HEK293 (cell line): Measurements from ENCODE around the gene CHD5.

ENCODE experiments used
- KLF10 ChIP-seq: fragments of 450-650 bp; IDR thresholded peaks from 2 replicates; pipeline ENCODE4 v1.5.1; 2018; ENCODE audit warnings: missing biosample characterization, mild to moderate bottlenecking, missing genetic modification characterization
- OSR2 ChIP-seq: fragments of 450-650 bp; formaldehyde crosslinking; IDR thresholded peaks from 2 replicates; pipeline ENCODE4 v1.5.1; 2016; ENCODE audit warnings: missing biosample characterization, missing genetic modification characterization
- ZNF394 ChIP-seq: fragments of 450-650 bp; formaldehyde crosslinking; IDR thresholded peaks from 2 replicates; pipeline ENCODE4 v1.5.1; 2016; ENCODE audit warnings: missing biosample characterization, missing genetic modification characterization, mild to moderate bottlenecking, moderate library complexity, borderline replicate concordance
- ZNF626 ChIP-seq: fragments of 450-650 bp; sonication (Bioruptor Pico); formaldehyde crosslinking; IDR thresholded peaks from 2 replicates; pipeline ENCODE4 v1.5.1; 2018; ENCODE audit warnings: missing biosample characterization, missing genetic modification characterization, inconsistent platforms
- ZNF747 ChIP-seq: fragments of 450-650 bp; formaldehyde crosslinking; IDR thresholded peaks from 2 replicates; pipeline ENCODE4 v1.5.1; 2016; ENCODE audit warnings: missing biosample characterization, missing genetic modification characterization
- TF ChIP-seq, protein P1 (sequence below): fragments of 450-650 bp; formaldehyde crosslinking; IDR thresholded peaks from 2 replicates; pipeline ENCODE4 v1.5.1; 2016; ENCODE audit warnings: missing biosample characterization, missing genetic modification characterization
- TF ChIP-seq, protein P2 (sequence below): fragments of 450-650 bp; formaldehyde crosslinking; IDR thresholded peaks from 2 replicates; pipeline ENCODE4 v1.5.1; 2016; ENCODE audit warnings: missing biosample characterization, missing genetic modification characterization
- TF ChIP-seq, protein P3 (sequence below): sonication (generic); formaldehyde crosslinking; IDR thresholded peaks from 2 replicates; pipeline ENCODE4 v1.8.1; 2022; ENCODE audit warnings: mild to moderate bottlenecking, moderate library complexity, missing genetic modification reagents

DNA sequence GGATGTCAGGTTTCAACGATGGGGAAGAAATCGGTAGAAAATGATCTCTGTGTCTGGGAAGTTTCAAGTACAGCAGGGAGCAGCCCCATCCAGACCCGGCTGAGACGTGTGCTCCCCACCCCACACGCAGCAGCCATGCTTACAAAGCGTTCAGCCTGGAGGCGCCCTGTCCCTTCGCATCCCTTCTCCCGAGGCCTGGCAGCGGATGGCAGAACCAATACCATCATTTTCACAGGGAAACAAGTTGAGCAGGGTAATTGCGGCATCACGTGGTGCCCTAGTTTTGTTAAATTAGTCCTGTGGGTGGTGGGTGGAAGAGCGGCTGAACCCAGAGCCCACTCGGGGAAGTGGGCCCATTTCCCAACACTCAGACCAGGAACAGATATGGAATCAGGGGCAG, 110.5 kb downstream of the CHD5 start:
- TF ChIP-seq ZNF626 (tag by site-specific recombination), result no peak
- TF ChIP-seq, protein P1, sequence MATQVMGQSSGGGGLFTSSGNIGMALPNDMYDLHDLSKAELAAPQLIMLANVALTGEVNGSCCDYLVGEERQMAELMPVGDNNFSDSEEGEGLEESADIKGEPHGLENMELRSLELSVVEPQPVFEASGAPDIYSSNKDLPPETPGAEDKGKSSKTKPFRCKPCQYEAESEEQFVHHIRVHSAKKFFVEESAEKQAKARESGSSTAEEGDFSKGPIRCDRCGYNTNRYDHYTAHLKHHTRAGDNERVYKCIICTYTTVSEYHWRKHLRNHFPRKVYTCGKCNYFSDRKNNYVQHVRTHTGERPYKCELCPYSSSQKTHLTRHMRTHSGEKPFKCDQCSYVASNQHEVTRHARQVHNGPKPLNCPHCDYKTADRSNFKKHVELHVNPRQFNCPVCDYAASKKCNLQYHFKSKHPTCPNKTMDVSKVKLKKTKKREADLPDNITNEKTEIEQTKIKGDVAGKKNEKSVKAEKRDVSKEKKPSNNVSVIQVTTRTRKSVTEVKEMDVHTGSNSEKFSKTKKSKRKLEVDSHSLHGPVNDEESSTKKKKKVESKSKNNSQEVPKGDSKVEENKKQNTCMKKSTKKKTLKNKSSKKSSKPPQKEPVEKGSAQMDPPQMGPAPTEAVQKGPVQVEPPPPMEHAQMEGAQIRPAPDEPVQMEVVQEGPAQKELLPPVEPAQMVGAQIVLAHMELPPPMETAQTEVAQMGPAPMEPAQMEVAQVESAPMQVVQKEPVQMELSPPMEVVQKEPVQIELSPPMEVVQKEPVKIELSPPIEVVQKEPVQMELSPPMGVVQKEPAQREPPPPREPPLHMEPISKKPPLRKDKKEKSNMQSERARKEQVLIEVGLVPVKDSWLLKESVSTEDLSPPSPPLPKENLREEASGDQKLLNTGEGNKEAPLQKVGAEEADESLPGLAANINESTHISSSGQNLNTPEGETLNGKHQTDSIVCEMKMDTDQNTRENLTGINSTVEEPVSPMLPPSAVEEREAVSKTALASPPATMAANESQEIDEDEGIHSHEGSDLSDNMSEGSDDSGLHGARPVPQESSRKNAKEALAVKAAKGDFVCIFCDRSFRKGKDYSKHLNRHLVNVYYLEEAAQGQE, result no peak
- TF ChIP-seq OSR2 (tag by site-specific recombination), result no peak
- no peak for TF ChIP-seq KLF10 (tag by site-specific recombination)
- TF ChIP-seq, protein P2, sequence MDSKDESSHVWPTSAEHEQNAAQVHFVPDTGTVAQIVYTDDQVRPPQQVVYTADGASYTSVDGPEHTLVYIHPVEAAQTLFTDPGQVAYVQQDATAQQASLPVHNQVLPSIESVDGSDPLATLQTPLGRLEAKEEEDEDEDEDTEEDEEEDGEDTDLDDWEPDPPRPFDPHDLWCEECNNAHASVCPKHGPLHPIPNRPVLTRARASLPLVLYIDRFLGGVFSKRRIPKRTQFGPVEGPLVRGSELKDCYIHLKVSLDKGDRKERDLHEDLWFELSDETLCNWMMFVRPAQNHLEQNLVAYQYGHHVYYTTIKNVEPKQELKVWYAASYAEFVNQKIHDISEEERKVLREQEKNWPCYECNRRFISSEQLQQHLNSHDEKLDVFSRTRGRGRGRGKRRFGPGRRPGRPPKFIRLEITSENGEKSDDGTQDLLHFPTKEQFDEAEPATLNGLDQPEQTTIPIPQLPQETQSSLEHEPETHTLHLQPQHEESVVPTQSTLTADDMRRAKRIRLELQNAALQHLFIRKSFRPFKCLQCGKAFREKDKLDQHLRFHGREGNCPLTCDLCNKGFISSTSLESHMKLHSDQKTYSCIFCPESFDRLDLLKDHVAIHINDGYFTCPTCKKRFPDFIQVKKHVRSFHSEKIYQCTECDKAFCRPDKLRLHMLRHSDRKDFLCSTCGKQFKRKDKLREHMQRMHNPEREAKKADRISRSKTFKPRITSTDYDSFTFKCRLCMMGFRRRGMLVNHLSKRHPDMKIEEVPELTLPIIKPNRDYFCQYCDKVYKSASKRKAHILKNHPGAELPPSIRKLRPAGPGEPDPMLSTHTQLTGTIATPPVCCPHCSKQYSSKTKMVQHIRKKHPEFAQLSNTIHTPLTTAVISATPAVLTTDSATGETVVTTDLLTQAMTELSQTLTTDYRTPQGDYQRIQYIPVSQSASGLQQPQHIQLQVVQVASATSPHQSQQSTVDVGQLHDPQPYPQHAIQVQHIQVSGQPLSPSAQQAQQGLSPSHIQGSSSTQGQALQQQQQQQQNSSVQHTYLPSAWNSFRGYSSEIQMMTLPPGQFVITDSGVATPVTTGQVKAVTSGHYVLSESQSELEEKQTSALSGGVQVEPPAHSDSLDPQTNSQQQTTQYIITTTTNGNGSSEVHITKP (tag by site-specific recombination), result no peak
- TF ChIP-seq ZNF747 (tag by site-specific recombination), result no peak
- TF ChIP-seq, protein P3, sequence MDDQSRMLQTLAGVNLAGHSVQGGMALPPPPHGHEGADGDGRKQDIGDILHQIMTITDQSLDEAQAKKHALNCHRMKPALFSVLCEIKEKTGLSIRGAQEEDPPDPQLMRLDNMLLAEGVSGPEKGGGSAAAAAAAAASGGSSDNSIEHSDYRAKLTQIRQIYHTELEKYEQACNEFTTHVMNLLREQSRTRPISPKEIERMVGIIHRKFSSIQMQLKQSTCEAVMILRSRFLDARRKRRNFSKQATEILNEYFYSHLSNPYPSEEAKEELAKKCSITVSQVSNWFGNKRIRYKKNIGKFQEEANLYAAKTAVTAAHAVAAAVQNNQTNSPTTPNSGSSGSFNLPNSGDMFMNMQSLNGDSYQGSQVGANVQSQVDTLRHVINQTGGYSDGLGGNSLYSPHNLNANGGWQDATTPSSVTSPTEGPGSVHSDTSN (CRISPR knock-in tag), result no peak
- no peak for TF ChIP-seq ZNF394
